Retina (tissue), 1 donor: ENCODE measurements around the gene TAF11L2.
"Not testable (repeated sequence)": the region's sequence is repeated elsewhere in the genome, so short reads cannot be mapped to it uniquely, and the experiment has no call there.

Source experiments
- DNase-seq: peaks from one replicate; pipeline ENCODE4 v3.0.0-alpha.2; 2016

The TAF11L2 gene

DNA sequence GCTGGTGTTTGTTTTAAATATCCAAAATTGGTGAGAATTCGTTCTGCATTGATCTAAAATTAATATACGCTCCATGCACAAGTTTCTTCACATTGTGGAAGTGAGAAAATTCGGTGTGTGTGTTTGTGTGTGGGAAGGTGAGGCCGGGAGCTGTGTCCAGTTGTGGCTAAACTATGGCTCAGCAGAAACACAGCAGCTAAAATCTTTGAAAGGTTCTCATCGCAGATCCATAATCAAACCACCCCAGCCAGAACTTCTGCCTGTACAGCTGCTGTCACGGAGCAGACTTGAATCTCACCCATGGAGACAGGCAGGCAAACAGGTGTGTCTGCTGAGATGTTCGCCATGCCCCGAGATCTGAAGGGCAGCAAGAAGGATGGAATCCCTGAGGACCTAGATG, at the start of gene TAF11L2:
Gene TAF11L2 (plus strand): TSS at position 301 of the 400 bp plus-strand sequence.
- not testable (repeated sequence) for DNase-seq

- no peak for DNase-seq
Observed at GRCh38 chr5:17448877-17449276, 49.2 kb upstream of the TAF11L2 start.

- no peak for DNase-seq
Observed at GRCh38 chr5:17452936-17453335, 45.1 kb upstream of the TAF11L2 start.

GRCh38 chr5:17455942-17456341, 42.1 kb upstream of the TAF11L2 start:
- no peak for DNase-seq

GRCh38 chr5:17461793-17462192, 36.2 kb upstream of the TAF11L2 start:
- DNase-seq, result no peak

DNA sequence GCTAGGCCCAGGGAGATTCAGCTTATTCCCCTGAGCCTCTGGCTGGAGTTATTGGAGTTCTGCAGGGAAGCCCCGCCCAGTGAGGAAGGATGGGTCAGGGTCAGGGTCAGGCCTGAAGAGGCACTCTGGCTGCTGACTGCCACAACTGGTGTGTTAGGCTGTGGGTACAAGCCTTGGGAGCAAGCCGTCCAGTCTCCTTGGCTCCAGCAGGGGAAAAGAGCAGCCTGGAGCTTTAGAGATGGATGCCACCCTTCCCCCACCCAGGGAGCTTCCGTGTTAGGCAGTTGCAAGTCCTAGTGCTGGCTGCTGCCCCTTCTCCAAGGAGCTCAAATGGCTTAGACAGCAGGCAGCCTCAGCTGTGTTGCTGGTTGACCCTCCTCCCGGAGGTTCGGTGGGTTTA, 34.4 kb upstream of the TAF11L2 start:
- DNase-seq, result no peak

DNA sequence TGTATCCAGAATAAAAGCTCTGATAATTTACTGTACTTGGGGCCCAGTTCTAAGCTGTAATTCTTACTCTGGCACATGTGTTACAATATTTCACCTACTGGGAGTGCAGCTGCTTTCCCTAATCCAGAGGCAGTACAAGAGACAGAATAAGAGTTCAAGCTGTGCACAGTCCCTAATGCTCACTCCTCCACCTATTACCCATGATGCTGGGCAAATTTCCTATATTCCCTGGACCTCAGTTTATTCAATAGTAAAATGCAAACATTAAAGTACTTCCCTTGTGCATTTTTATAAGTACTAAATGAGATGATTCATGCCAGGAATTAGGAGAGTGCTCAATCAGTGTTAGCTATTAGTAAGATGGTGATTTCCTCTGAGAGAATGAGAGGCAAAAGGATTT, 28.0 kb upstream of the TAF11L2 start:
- no peak for DNase-seq

- DNase-seq, result not testable (repeated sequence)
Observed at GRCh38 chr5:17475064-17475463, 23.0 kb upstream of the TAF11L2 start.

DNA sequence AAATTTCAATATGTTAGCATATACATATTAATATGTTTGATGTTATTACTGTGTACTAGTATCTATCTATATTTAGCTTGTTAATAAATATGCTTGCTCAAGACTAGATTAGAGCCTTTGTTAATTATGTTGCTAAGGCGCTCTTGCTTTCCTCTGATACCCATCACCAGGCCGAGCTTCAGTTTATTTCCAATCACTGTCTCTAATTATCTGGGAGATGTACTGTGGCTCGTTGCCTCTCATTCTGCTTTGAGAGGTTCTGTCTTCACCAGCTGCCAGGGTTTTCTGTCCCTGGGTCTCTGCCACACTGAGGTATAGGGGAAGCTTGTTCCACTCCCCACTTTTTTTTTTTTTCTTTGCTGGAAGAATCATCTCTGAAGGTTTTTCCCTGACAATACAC, 21.0 kb upstream of the TAF11L2 start:
- DNase-seq, result peak; percentile 46

GRCh38 chr5:17477573-17478265, 20.3 kb upstream of the TAF11L2 start:
- DNase-seq, result peak; percentile 52

GRCh38 chr5:17481378-17481777, 16.7 kb upstream of the TAF11L2 start:
- peak; percentile 44 for DNase-seq

DNA sequence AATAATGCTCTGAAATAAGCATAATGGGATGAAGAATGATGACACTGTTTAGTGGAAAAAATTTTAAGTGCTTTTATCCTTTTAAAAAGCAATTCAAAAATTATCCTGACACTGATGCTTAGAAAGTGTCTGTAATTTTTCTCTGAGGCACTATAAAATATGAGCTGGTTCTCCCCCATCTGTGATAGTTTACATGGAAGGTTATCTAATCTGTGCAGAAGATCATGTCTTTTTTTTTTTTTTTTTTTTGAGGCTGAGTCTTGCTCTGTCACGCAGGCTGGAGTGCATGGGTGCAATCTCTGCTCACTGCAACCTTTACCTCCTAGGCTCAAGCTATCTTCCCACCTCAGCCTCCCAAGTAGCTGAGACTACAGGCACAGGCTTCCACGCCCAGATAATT, 15.2 kb upstream of the TAF11L2 start:
- no peak for DNase-seq

DNA sequence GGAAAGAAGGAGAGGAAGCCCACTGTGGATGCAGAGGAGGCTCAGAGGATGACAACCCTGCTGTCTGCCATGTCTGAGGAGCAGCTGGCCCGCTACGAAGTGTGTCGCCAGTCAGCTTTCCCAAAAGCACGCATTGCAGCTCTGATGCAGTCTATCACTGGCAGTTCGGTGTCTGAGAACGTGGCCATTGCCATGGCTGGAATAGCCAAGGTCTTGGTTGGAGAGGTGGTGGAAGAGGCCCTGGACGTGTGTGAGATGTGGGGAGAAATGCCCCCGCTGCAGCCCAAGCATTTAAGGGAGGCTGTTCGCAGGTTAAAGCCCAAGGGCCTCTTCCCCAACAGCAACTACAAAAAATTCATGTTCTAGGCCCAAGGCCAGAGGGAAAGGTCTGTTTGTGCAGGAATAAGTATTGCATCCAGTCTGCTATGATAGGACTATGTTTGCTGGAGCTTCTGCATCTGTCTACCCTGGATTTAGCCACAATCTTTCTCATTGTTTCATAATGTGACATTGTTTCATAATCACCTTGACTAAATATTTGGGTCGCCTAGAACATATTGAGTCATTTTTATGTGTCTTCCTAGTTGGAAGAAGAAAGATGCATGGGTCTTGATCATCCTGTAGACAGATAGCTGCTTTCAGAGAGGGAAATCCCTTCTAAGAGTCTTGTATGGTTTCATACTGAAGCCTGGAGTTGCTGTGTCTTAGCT, 11.4 kb upstream of the TAF11L2 start:
- not testable (repeated sequence) for DNase-seq

- DNase-seq, result no peak
Observed at GRCh38 chr5:17487174-17487512, 10.9 kb upstream of the TAF11L2 start.

DNA sequence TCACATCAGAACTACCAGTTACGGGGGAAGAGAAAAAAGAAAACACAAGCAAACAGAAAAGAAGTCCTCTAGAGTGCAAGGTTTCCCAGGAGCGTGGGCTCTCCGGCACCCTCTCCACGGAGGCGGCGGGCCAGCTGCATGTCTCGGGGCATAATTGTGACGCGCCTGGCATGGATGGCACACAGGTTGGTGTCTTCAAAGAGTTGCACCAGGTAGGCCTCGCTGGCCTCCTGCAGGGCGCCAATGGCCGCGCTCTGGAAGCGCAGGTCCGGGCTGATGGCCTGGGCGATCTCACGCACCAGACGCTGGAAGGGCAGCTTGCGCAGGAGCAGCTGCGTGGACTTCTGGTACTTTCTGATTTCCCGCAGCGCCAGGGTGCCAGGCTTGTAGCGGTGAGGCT, 6.8 kb upstream of the TAF11L2 start:
- DNase-seq, result not testable (repeated sequence)

DNA sequence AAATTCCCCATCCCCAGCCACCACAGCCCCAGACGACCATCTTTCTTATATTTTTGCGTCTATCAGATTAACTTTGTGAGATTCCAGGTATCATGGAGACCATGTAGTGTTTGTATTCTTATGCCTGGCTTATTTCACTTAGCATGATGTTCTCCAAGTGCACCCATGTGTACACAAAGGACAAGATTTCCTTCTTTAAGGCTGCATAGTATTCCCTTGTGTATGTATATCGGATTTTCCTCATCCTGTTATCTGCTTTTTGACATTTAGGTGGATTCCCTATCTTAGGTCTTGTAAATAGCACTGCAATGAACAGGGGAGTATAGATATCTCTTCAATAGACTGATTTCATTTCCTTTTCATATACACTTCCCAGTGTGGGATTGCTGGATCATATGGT, 5.3 kb upstream of the TAF11L2 start:
- DNase-seq, result no peak

DNA sequence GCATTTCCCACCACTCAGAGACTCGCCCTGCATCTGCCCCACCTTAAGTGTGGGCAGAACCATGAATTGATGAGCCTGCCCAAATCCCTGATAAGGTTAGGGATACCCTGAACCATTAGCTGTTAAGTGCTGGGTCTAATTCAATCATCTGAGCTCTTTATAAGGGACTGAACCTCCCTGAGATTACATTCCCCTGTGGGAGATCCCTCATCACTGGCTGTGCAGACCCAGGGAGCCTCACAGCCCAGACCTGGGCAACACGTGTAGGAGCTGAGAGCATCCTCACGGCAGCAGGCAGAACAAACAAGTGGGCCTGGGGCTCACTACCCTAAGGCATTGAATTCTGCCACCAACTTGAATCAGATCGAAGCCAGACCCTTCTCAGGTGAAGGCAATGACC, 585 bp upstream of the TAF11L2 start:
- DNase-seq, result no peak

- DNase-seq, result no peak
Observed at GRCh38 chr5:17511775-17512325, 13.8 kb downstream of the TAF11L2 start.

DNA sequence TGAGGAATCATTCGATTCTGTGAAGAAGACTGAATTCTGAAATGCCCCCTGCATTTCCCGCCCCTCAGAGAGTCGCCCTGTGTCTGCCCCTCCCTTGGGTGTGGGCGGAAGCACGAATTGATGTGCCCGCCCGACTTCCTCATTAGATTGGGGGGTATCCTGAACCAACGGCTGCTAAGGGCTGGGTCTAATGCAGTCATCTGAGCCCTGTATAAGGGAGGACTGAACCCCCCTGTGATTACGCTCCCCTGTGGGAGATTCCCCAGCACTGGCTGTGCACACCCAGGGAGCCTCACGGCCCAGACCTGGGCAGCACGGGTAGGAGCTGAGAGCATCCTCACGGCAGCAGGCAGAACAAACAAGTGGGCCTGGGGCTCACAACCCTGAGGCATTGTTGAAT, 19.5 kb downstream of the TAF11L2 start:
- not testable (repeated sequence) for DNase-seq

DNA sequence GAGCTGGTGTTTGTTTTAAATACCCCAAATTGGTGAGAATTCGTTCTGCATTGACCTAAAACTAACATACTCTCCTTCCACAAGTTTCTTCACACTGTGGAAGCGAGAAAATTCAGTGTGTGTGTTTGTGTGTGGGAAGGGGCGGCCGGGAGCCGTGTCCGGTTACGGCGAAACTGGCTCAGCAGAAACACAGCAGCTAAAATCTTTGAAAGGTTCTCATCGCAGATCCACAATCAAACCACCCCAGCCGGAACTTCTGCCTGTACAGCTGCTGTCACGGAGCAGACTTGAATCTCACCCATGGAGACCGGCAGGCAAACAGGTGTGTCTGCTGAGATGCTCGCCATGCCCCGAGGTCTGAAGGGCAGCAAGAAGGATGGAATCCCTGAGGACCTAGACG, 20.0 kb downstream of the TAF11L2 start, which contains the start of gene TAF11L3:
Gene TAF11L3 (plus strand): TSS at position 301 of the 400 bp plus-strand sequence.
- DNase-seq, result not testable (repeated sequence)

DNA sequence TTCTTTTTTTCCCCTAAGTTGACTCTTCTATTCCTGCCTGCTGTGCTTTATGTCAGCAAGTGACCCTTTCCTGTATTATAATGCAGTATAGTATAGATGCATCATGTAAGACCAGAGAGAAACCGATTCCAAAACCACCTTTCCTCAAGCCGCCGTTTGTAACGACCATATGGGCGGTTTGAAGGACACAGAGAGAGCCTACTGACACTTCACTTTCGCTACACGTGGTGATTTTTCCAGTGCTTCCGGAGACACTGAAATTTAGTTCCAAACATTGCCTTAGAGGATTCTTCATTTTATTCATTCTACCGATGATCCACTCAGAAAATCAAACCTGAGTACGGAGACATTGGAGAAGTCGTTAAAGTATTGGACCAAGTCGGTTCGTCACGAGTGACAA, 21.5 kb downstream of the TAF11L2 start:
- DNase-seq, result not testable (repeated sequence)

- DNase-seq, result not testable (repeated sequence)
Observed at GRCh38 chr5:17521501-17521900, 23.5 kb downstream of the TAF11L2 start, which contains the start of gene TAF11L4. Gene TAF11L4 (plus strand): TSS chr5:17521801.

DNA sequence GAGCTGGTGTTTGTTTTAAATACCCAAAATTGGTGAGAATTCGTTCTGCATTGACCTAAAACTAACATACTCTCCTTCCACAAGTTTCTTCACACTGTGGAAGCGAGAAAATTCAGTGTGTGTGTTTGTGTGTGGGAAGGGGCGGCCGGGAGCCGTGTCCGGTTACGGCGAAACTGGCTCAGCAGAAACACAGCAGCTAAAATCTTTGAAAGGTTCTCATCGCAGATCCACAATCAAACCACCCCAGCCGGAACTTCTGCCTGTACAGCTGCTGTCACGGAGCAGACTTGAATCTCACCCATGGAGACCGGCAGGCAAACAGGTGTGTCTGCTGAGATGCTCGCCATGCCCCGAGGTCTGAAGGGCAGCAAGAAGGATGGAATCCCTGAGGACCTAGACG, 26.9 kb downstream of the TAF11L2 start, which contains the start of gene TAF11L5:
Gene TAF11L5 (plus strand): TSS at position 301 of the 400 bp plus-strand sequence.
- DNase-seq, result not testable (repeated sequence)

DNA sequence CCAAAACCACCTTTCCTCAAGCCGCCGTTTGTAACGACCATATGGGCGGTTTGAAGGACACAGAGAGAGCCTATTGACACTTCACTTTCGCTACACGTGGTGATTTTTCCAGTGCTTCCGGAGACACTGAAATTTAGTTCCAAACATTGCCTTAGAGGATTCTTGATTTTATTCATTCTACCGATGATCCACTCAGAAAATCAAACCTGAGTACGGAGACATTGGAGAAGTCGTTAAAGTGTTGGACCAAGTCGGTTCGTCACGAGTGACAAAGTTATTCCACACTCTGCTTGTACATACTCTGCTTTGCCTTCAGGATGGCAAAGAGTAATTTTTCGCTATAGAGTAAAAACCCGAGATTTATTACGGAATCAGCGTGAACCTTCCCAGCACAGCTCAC, 28.5 kb downstream of the TAF11L2 start:
- DNase-seq, result not testable (repeated sequence)
